Endothelial cell of umbilical vein (primary cell): ENCODE data around the gene LRP1B. TPM values are rescaled to one million over a fixed set of nuclear protein-coding genes. Genes with fewer than 3 reads are reported as not detected.

Experiments used
- BruUV-seq: library from RNA; stranded (reverse); fragments of 400-500 nt; replicated peaks from 2 replicates; lab custom pipeline; 2021; lab: Mats Ljungman, UMichigan
- CTCF ChIA-PET: fragments of 300-600, 350-600 bp; sonication (Branson Sonifier 250); formaldehyde crosslinking; loops from one replicate; lab custom pipeline; 2021; ENCODE audit warnings: antibody characterized with exemption, inconsistent platforms; lab: Charles Lee
- POLR2A ChIA-PET: fragments of 300-600, 350-600 bp; sonication (Branson Sonifier 250); formaldehyde crosslinking; loops from one replicate; lab custom pipeline; 2021; ENCODE audit warnings: antibody characterized with exemption, inconsistent platforms; lab: Charles Lee
- DNase-seq: peaks from one replicate; pipeline ENCODE4 v3.0.0-alpha.2; 2011; ENCODE audit warnings: low read depth, low spot score
- FAIRE-seq: peaks from 2 replicates; lab custom pipeline; 2011; peaks lifted over from hg19 to GRCh38; lab: Jason Lieb, UNC
- H2AFZ ChIP-seq: 2 replicates; pipeline ENCODE4 v1.6.0; 2012; ENCODE audit warnings: low read depth, low read length, control low read depth, inconsistent platforms
- H3K27ac ChIP-seq: 2 replicates; pipeline ENCODE4 v1.5.1; 2011; ENCODE audit warnings: low read depth, mild to moderate bottlenecking, control low read depth, low read length, moderate library complexity; ENCODE audit not compliant: insufficient read depth
- H3K27me3 ChIP-seq, 2 experiments: 2 replicates each; pipeline versions ENCODE4 v1.6.0 to v1.6.1; 2011; ENCODE audit warnings: low read length in 2 of 2, mixed read lengths in 1 of 2; ENCODE audit not compliant: control insufficient read depth in 2 of 2, insufficient read depth in 2 of 2
- H3K36me3 ChIP-seq, 2 experiments: 2 replicates in 1 of 2; 3 replicates in 1 of 2; pipeline ENCODE4 v1.5.1; 2011; ENCODE audit warnings: low read length in 2 of 2, mild to moderate bottlenecking in 1 of 2, moderate library complexity in 1 of 2; ENCODE audit not compliant: control insufficient read depth in 2 of 2, insufficient read depth in 2 of 2; ENCODE audit errors: extremely low read depth in 1 of 2
- H3K4me1 ChIP-seq: 3 replicates; pipeline ENCODE4 v1.5.1; 2011; ENCODE audit warnings: mild to moderate bottlenecking, low read length; ENCODE audit not compliant: control insufficient read depth, insufficient read depth; ENCODE audit errors: extremely low read depth
- H3K4me2 ChIP-seq: 2 replicates; pipeline ENCODE4 v1.6.1; 2011; ENCODE audit warnings: low read length, control low read depth, mixed read lengths; ENCODE audit not compliant: insufficient read depth
- H3K4me3 ChIP-seq, 3 experiments: fragments of 200-600 bp in 1 of 3; sonication (generic), shearing (Covaris generic) in 1 of 3; replicated peaks in 1 of 3; 2 replicates each; pipeline ENCODE4 v1.5.1; 2011 to 2016; ENCODE audit warnings: control low read depth in 3 of 3, low read length in 3 of 3, mild to moderate bottlenecking in 2 of 3, inconsistent platforms in 1 of 3, low read depth in 1 of 3, moderate library complexity in 1 of 3; ENCODE audit not compliant: insufficient read depth in 1 of 3
- H3K79me2 ChIP-seq: 2 replicates; pipeline ENCODE4 v1.6.0; 2012; ENCODE audit warnings: low read length, inconsistent platforms; ENCODE audit not compliant: control insufficient read depth, insufficient read depth
- H3K9ac ChIP-seq: replicated peaks from 2 replicates; pipeline ENCODE3; 2011; ENCODE audit warnings: low read length, control low read depth; ENCODE audit not compliant: insufficient read depth; ENCODE audit errors: extremely low read depth
- H3K9me1 ChIP-seq: replicated peaks from 3 replicates; pipeline ENCODE4 v1.6.0; 2011; ENCODE audit warnings: mild to moderate bottlenecking, low read length; ENCODE audit not compliant: control insufficient read depth, insufficient read depth; ENCODE audit errors: extremely low read depth
- H3K9me3 ChIP-seq: replicated peaks from 2 replicates; pipeline ENCODE4 v1.5.1; 2012; ENCODE audit warnings: low read length, inconsistent platforms; ENCODE audit not compliant: control insufficient read depth, insufficient read depth
- H4K20me1 ChIP-seq: replicated peaks from 2 replicates; pipeline ENCODE3; 2011; ENCODE audit warnings: mild to moderate bottlenecking, low read length; ENCODE audit not compliant: control insufficient read depth, insufficient read depth; ENCODE audit errors: extremely low read depth
- CTCF ChIP-seq, 2 donors: IDR thresholded peaks; 1 replicate in 1 of 2; 2 replicates in 1 of 2; pipeline ENCODE4 v1.5.1; 2011; ENCODE audit warnings: low read length in 2 of 2, mild to moderate bottlenecking in 2 of 2, moderate library complexity in 2 of 2, control low read depth in 1 of 2, inconsistent platforms in 1 of 2, low read depth in 1 of 2; ENCODE audit not compliant: insufficient read depth in 1 of 2; ENCODE audit errors: extremely low read depth in 1 of 2
- EZH2 ChIP-seq: IDR thresholded peaks from 2 replicates; pipeline ENCODE4 v1.6.1; 2012; ENCODE audit warnings: borderline replicate concordance, low read depth, mild to moderate bottlenecking, moderate library complexity, low read length, inconsistent platforms; ENCODE audit not compliant: severe bottlenecking
- FOS ChIP-seq: IDR thresholded peaks from 2 replicates; pipeline ENCODE4 v1.6.1; 2011; ENCODE audit warnings: mild to moderate bottlenecking, low read length, moderate library complexity, borderline replicate concordance; ENCODE audit not compliant: insufficient read depth
- GATA2 ChIP-seq: IDR thresholded peaks from 2 replicates; pipeline ENCODE4 v1.7.0; 2011; ENCODE audit warnings: low read depth, mild to moderate bottlenecking, moderate library complexity, mixed read lengths, low read length; ENCODE audit not compliant: insufficient read length, insufficient read depth
- JUN ChIP-seq: IDR thresholded peaks from 2 replicates; pipeline ENCODE4 v1.6.1; 2011; ENCODE audit warnings: borderline replicate concordance, low read depth; ENCODE audit not compliant: insufficient read length, insufficient read depth
- MAX ChIP-seq: IDR thresholded peaks from 2 replicates; pipeline ENCODE4 v1.6.1; 2011; ENCODE audit not compliant: insufficient read depth, insufficient read length
- MYC ChIP-seq: IDR thresholded peaks from one replicate; pipeline ENCODE4 v1.6.1; 2011; ENCODE audit warnings: mild to moderate bottlenecking, low read depth, low read length
- POLR2A ChIP-seq: IDR thresholded peaks from 2 replicates; pipeline ENCODE4 v1.6.1; 2012; ENCODE audit warnings: low read depth, mild to moderate bottlenecking, control low read depth, low read length
- POLR2AphosphoS5 ChIP-seq: IDR thresholded peaks from 2 replicates; pipeline ENCODE4 v1.6.1; 2012; ENCODE audit warnings: low read depth, mild to moderate bottlenecking, control low read depth, low read length, moderate library complexity; ENCODE audit not compliant: insufficient read depth
- dilution Hi-C: fragments of 300-500 bp; cut with MboI; formaldehyde crosslinking; loops from one replicate; pipeline ENCODE4 v1.15.0; 2019; ENCODE audit warnings: low sequenced_read_pairs; ENCODE audit not compliant: extremely low pct_ligation_motif_present
- intact Hi-C: fragments of 100-400 bp; cut with micrococcal nuclease; formaldehyde crosslinking; loops from one replicate; pipeline ENCODE4 v1.10.0; 2022
- polyA plus RNA-seq, 4 experiments: library from polyadenylated mRNA; depleted of rRNA in 3 of 4; stranded (reverse) in 3 of 4; unstranded in 1 of 4; fragments of >200 nt; gene quantifications; 2 replicates each; pipeline versions ENCODE4 v1.2.1 to v1.2.3, GENCODE V29; 2011 to 2012; ENCODE audit warnings: missing spikeins in 1 of 4
- total RNA-seq: library from RNA; stranded (reverse); gene quantifications from 2 replicates; pipeline ENCODE4 v1.2.3, GENCODE V29; 2021

The LRP1B gene
- total and polyA plus RNA-seq, 2 donors (not counting 3 experiments of a cell fraction or from before 2014, with no cell fraction given), result 0.03 to 0.07 TPM

- Histone ChIP-seq H3K27ac (no peak overlapping the region), H3K9ac (no peak overlapping the region), H3K4me3 (no peak overlapping the region), H3K9me3 (no peaks in the 10 kb centered on the region), H3K27me3 (no peaks in the 10 kb centered on the region), H3K4me1 (no peaks in the 10 kb centered on the region), H4K20me1 (no peaks in the 10 kb centered on the region), H3K79me2 (no peaks in the 10 kb centered on the region), H3K36me3 (no peaks in the 10 kb centered on the region), H3K9me1 (no peaks in the 10 kb centered on the region), H2AFZ (no peak overlapping the region), H3K4me2 (no peak overlapping the region)
- dilution Hi-C loops (no loop called here), intact Hi-C loops (no loop called here)
- ChIA-PET POLR2A (no interaction called here), CTCF (interaction anchor here (0.6 to 0.9 kb wide), 2 partner anchors 14 to 1345 kb away, joined by 3 read pairs; no protein-coding TSS in a partner anchor)
- DNase-seq (no peak), FAIRE-seq (no peak)
- no TSS peak for BruUV-seq
- TF ChIP-seq MAX, result no peak
These were observed 665.8 kb downstream of the LRP1B start for GRCh38 chr2:141464995-141465394.

GRCh38 chr2:141458351-141458750 is 672.5 kb downstream of the LRP1B start:
- FAIRE-seq, result no peak
- Histone ChIP-seq H3K9me1 (no peaks in the 10 kb centered on the region), H3K4me3 (no peak overlapping the region), H3K9ac (no peak overlapping the region), H3K36me3 (no peaks in the 10 kb centered on the region), H3K9me3 (no peaks in the 10 kb centered on the region), H3K27me3 (no peaks in the 10 kb centered on the region), H3K4me2 (no peak overlapping the region), H3K79me2 (no peaks in the 10 kb centered on the region), H3K27ac (no peak overlapping the region), H4K20me1 (no peaks in the 10 kb centered on the region), H3K4me1 (no peaks in the 10 kb centered on the region), H2AFZ (no peak overlapping the region)
- no TSS peak for BruUV-seq
- intact Hi-C loops (no loop called here), dilution Hi-C loops (no loop called here)
- DNase-seq, result no peak
- TF ChIP-seq CTCF (IDR thresholded peaks at IDR 0.05; ENCODE audit: extremely low read depth in 1 of 2, insufficient read depth in 1 of 2, low read depth in 1 of 2, low read length in 2 of 2), result no peak
- TF ChIP-seq MYC, result no peak
- TF ChIP-seq GATA2, result no peak
- no peak for TF ChIP-seq POLR2A
- no peak for TF ChIP-seq EZH2
- TF ChIP-seq FOS, result no peak
- no peak for TF ChIP-seq POLR2AphosphoS5
- no peak for TF ChIP-seq JUN
- no peak for TF ChIP-seq MAX
- ChIA-PET POLR2A (no interaction called here), CTCF (interaction anchor here (1.2 to 1.5 kb wide), 2 partner anchors 11 kb away, joined by 3 to 4 read pairs; no protein-coding TSS in a partner anchor)
